Activated CD4-positive, alpha-beta memory T cell treated with anti-CD3 and anti-CD28 coated beads for 36 hours (primary cell): Measurements from ENCODE around the gene PRDM12. TPM values are rescaled to one million over a fixed set of nuclear protein-coding genes. Genes with fewer than 3 reads are reported as not detected.

Experiments
- CTCF ChIA-PET: fragments of 350-600 bp; sonication (Branson Sonifier 250); formaldehyde crosslinking; loops from one replicate; lab custom pipeline; 2021; ENCODE audit warnings: antibody characterized with exemption, inconsistent platforms; lab: Charles Lee
- POLR2A ChIA-PET: fragments of 350-600 bp; sonication (Branson Sonifier 250); formaldehyde crosslinking; loops from one replicate; lab custom pipeline; 2021; ENCODE audit warnings: antibody characterized with exemption; lab: Charles Lee
- DNase-seq: peaks from one replicate; pipeline ENCODE4 v3.0.0-alpha.2; 2020
- H3K27ac Mint-ChIP-seq: one replicate; pipeline ENCODE4 v1.8.0; 2021; ENCODE audit warnings: mixed read lengths
- H3K27me3 Mint-ChIP-seq: one replicate; pipeline ENCODE4 v1.8.0; 2021; ENCODE audit warnings: mixed read lengths
- H3K36me3 Mint-ChIP-seq: one replicate; pipeline ENCODE4 v1.8.0; 2021; ENCODE audit warnings: mixed read lengths
- H3K4me1 Mint-ChIP-seq: one replicate; pipeline ENCODE4 v1.8.0; 2021; ENCODE audit warnings: low read depth, mixed read lengths
- H3K4me3 Mint-ChIP-seq: one replicate; pipeline ENCODE4 v1.8.0; 2021; ENCODE audit warnings: mild to moderate bottlenecking, mixed read lengths
- H3K9me3 Mint-ChIP-seq: one replicate; pipeline ENCODE4 v1.8.0; 2021; ENCODE audit warnings: mixed read lengths
- intact Hi-C: fragments of 100-400 bp; cut with micrococcal nuclease; formaldehyde crosslinking; loops from one replicate; pipeline ENCODE4 v1.15.1; 2023
- total RNA-seq, 2 experiments: library from RNA; stranded (reverse); gene quantifications; one replicate each; pipeline ENCODE4 v1.2.3, GENCODE V29; 2021

PRDM12 gene
- total RNA-seq, 2 experiments from 2014 or later = 0.07 to 0.12 TPM

DNA sequence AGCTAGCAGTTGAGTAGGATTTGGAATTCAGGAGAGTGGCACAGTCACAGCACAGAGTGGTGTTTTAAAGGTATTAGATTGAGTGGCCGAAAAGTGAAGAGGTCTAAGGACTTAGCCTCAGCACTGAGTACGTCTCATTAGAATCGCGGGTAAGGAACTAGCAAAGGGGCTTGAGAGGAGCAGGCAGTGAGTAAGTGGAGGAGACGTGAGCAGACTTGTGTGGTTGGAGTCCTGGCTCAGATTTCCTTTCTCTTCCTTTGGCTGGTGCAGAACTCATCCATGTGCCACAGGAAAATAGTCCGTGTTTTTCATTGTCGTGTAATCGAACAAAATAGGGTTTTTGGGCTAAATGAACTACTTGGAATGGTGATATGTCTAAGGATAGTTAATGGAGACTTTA is 32.6 kb downstream of the PRDM12 start:
- Mint-ChIP-seq H3K9me3 (no peaks in the 10 kb centered on the region), H3K36me3 (peaks cover 51% of the 10 kb centered on the region), H3K4me3 (no peak overlapping the region), H3K27ac (no peak overlapping the region), H3K27me3 (no peaks in the 10 kb centered on the region), H3K4me1 (peaks cover 41% of the 10 kb centered on the region)
- ChIA-PET CTCF (interaction anchor here (1.2 to 2.8 kb wide), 3 partner anchors 9 to 15 kb away, joined by 5 to 14 read pairs (median 5); no protein-coding TSS in a partner anchor), POLR2A (interaction anchor here (0.9 to 1.5 kb wide), 2 partner anchors 13 to 15 kb away, joined by 3 read pairs; no protein-coding TSS in a partner anchor)
- DNase-seq = no peak
- intact Hi-C loops = loop anchor here (10.0 kb wide), 1 partner anchor 1658 kb away; the partner anchor contains the start of gene SETX

DNA sequence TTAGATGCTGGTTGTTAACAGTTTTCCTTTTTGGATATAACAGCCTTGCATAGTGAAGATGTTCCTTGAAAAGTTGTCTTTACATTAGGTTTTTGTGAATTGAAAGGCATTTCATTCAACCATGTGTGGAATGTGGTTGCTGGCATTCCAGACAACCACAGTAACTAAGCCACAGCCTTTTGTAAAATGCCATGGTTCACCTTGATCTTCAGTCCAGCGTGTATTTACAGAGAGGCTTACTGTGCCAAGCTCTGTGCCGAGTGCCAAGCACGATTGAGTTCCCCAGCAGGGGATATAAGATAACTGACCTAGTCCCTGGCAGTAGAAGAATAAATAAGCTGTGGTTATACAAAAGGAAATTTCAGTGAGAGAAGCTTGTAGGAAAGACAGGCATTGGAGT is 34.1 kb downstream of the PRDM12 start:
- ChIA-PET CTCF (interaction anchor here (0.6 to 5.5 kb wide), 6 partner anchors 8 to 348 kb away, joined by 3 to 63 read pairs (median 7); no protein-coding TSS in a partner anchor), POLR2A (no interaction called here)
- intact Hi-C loops = loop anchor here (10.0 kb wide), 1 partner anchor 1656 kb away; the partner anchor contains the start of gene SETX
- Mint-ChIP-seq H3K27me3 (no peaks in the 10 kb centered on the region), H3K27ac (no peak overlapping the region), H3K4me3 (no peak overlapping the region), H3K36me3 (peaks cover 63% of the 10 kb centered on the region), H3K9me3 (no peaks in the 10 kb centered on the region), H3K4me1 (peaks cover 33% of the 10 kb centered on the region)
- no peak for DNase-seq

DNA sequence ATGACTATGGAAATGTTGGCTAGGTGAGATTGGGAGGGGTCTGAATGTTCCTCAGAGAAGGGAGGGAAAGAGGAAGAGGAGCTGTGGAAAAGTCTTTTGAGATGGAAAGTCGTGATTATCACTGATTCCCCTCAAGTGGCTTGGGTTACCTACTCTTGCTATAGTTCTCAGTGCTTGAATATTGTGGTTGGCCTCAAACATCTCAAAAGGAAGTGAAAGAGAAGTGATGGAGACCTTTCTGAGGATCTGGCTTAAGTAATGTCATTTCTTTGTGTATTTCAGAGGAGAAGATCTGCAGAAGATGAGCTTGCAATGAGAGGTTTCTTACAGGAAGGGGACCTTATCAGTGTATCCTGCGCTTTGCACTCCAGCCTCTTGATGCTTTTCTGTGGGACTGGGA is 34.7 kb downstream of the PRDM12 start:
- peaks cover 68% of the 10 kb centered on the region for H3K36me3 Mint-ChIP-seq
- ChIA-PET POLR2A (no interaction called here), CTCF (interaction anchor here (1.0 to 5.5 kb wide), 6 partner anchors 8 to 172 kb away, joined by 3 to 63 read pairs (median 8); no protein-coding TSS in a partner anchor)
- intact Hi-C loops = loop anchor here (10.0 kb wide), 1 partner anchor 1656 kb away; the partner anchor contains the start of gene SETX
- H3K27me3 Mint-ChIP-seq = no peaks in the 10 kb centered on the region
- no peak overlapping the region for H3K4me3 Mint-ChIP-seq
- no peaks in the 10 kb centered on the region for H3K9me3 Mint-ChIP-seq
- H3K27ac Mint-ChIP-seq = no peak overlapping the region
- peaks cover 33% of the 10 kb centered on the region for H3K4me1 Mint-ChIP-seq
- DNase-seq = no peak

DNA sequence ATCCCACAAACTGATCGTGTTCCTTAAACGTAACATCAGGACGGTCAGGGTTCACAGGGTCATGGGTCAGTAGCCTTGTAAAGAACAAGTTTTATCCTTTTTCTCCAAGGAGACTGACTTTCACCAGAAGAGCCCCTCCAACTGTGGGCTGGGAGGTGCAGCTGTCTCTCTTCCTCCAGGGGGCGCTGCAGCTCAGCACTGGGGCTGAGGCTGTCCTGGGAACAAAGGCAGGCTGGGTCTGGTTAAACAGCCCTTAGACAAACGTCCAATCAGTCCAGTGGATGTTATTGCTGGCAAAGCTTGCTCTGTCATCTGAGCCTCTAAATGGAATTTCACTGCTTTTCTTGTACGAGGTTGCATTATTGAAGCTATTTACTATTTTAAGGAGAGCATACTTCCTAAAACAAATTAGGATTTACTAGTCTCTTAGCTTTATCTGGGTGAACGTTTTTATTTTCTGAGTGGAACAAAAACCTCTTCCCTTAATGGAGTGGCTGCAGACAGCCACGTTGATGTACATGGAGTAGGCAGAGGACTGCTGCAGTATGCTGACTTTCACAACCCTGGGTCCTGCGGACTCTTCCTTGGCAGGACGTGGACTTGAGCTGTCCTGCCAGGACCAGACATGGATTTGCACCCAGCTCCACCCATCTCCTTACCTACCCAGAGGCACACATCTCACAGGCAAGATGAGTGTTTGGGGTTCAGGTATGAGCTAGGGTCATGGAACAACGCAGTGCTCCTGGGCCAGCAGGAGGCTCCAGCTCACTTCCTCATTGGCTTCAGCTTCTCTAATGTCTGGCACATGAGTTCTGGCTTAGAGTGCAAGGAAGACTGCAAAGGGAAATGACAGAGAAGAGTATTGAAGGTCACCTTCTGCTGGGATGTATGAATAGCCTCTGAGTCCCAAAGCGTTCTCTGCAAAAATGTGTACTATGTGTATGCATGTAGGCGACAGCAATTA is 36.9 kb downstream of the PRDM12 start:
- ChIA-PET CTCF (interaction anchor here (0.7 to 5.5 kb wide), 34 partner anchors 8 to 345 kb away, joined by 3 to 63 read pairs (median 4); partner anchors contain the start of gene EXOSC2), POLR2A (interaction anchor here (2.7 kb wide), 1 partner anchor 8 kb away, joined by 9 read pairs; the partner anchor contains the start of gene EXOSC2)
- Mint-ChIP-seq H3K9me3 (no peaks in the 10 kb centered on the region), H3K36me3 (peaks cover 62% of the 10 kb centered on the region), H3K27ac (no peak overlapping the region), H3K4me3 (no peak overlapping the region), H3K4me1 (peaks cover 20% of the 10 kb centered on the region), H3K27me3 (no peaks in the 10 kb centered on the region)
- peak; percentile 76 for DNase-seq
- intact Hi-C loops = no loop called here

DNA sequence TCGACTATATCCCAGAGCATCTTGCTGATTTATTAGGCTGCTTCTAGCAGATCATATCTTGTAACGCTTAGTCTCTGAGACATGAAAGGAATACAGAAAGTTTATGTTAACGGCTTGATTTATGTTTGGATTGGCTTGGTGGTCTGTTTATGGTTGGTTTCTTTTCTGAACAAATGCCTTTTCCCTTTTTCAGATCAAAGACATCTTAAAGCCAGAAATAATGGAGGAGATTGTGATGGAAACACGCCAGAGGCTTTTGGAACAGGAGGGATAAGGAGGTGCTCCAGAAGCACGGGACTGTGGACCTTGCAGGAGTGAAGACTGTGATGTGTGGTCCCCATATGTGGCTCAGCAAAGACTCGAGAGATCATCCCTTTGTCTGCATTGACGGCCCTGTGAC is 39.1 kb downstream of the PRDM12 start:
- Mint-ChIP-seq H3K9me3 (no peaks in the 10 kb centered on the region), H3K4me1 (peaks cover 7% of the 10 kb centered on the region), H3K36me3 (peaks cover 46% of the 10 kb centered on the region), H3K27me3 (no peaks in the 10 kb centered on the region), H3K27ac (no peak overlapping the region), H3K4me3 (no peak overlapping the region)
- POLR2A ChIA-PET = interaction anchor here (2.7 kb wide), 1 partner anchor 10 kb away, joined by 9 read pairs; the partner anchor contains the start of gene EXOSC2
- DNase-seq = no peak
- intact Hi-C loops = no loop called here
- CTCF ChIA-PET = interaction anchor here (5.5 kb wide), 1 partner anchor 162 kb away, joined by 63 read pairs; no protein-coding TSS in a partner anchor

DNA sequence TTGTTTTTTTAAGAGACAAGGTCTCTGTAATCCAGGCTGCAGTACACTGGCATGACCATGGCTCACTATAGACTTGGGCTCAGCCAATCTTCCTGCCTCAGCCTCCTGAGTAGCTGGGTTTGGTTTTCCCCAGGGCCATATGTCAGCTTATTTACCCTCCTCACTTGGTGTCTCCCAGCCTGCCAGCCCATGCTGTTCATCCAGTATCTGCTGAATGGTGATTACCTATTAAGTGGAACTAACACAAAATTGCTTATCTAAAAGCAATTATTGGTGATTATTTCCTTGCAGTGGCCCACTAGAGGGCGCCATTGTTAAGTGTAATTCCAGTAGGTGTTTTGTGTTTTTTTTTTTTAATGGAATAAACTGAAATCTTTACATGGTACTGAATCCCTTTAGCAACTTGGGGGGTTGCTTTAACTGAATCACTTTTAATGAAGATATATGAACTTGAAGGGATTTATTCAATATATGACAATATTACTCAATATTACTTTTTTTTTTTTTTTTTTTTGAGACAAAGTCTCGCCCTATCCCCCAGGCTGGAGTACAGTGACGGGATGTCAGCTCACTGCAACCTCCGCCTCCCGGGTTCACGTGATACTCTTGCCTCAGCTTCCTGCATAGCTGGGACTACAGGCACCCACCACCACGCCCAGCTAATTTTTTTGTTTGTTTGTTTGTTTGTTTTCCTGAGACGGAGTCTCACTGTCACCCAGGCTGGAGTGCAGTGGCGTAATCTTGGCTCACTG is 43.0 kb downstream of the PRDM12 start:
- ChIA-PET POLR2A (no interaction called here), CTCF (interaction anchor here (0.7 to 6.2 kb wide), 20 partner anchors 7 to 1962 kb away, joined by 3 to 52 read pairs (median 4); partner anchors contain the start of genes DDX31 and EXOSC2)
- no peaks in the 10 kb centered on the region for H3K27me3 Mint-ChIP-seq
- H3K4me3 Mint-ChIP-seq = no peak overlapping the region
- no peak overlapping the region for H3K27ac Mint-ChIP-seq
- peak; percentile 69 for DNase-seq
- H3K9me3 Mint-ChIP-seq = no peaks in the 10 kb centered on the region
- H3K4me1 Mint-ChIP-seq = peaks cover 6% of the 10 kb centered on the region
- H3K36me3 Mint-ChIP-seq = peaks cover 22% of the 10 kb centered on the region
- intact Hi-C loops = loop anchor here (1.0 kb wide), 1 partner anchor 156 kb away; no protein-coding TSS in a partner anchor

DNA sequence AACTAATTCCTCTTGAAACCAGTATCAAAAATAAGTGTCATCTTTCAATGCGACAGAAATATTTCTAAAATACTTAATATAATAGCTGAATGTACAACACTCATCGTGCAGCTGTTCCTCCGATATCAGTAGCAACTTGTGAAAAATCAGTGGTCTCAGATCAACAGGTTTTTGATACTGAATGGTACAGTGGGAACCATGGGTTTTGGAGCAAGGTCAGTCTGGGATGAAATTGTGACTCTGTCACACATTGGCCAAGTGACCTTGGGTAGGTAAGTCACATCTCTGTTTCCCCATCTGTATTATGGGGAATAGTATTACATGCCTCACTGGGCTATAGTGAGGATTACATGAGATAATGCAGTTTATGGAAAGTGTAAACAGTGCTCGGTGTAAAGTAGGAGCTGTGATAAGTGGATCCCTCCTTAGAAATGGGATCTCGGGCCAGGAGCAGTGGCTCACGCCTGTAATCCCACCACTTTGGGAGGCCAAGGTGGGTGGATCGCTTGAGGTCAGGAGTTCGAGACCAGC is 46.5 kb downstream of the PRDM12 start:
- no peaks in the 10 kb centered on the region for H3K27me3 Mint-ChIP-seq
- no peak overlapping the region for H3K27ac Mint-ChIP-seq
- H3K36me3 Mint-ChIP-seq = peaks cover 4% of the 10 kb centered on the region
- intact Hi-C loops = loop anchor here (10.0 kb wide), 3 partner anchors 124 to 886 kb away; partner anchors contain the start of genes ABL1 and TOR1A
- ChIA-PET POLR2A (no interaction called here), CTCF (interaction anchor here (0.7 to 6.2 kb wide), 4 partner anchors 11 to 336 kb away, joined by 3 to 52 read pairs (median 18); partner anchors contain the start of gene EXOSC2)
- H3K9me3 Mint-ChIP-seq = no peaks in the 10 kb centered on the region
- peaks cover 28% of the 10 kb centered on the region for H3K4me1 Mint-ChIP-seq
- no peak for DNase-seq
- no peak overlapping the region for H3K4me3 Mint-ChIP-seq

DNA sequence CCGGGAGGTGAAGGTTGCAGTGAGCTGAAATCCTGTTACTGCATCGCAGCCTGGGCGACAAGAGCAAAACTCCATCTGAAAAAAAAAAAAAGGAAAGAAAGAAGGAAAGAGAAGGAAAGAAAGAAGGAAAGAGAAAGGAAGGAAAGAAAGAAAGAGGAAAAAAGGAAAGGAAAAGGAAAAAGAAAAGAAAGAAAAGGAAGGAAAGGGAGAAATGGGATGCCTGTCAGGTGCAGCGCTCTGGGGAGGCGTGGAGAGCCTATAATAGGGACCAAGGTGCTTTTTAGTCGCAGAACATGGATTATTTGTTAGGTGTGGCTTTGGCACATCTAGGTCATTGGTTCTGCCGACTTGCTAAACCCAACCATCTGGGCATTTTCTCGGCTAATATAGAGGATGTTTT is 47.1 kb downstream of the PRDM12 start:
- Mint-ChIP-seq H3K4me1 (peaks cover 31% of the 10 kb centered on the region), H3K27me3 (no peaks in the 10 kb centered on the region), H3K9me3 (no peaks in the 10 kb centered on the region), H3K4me3 (peak overlapping the region; percentile 9), H3K27ac (no peak overlapping the region), H3K36me3 (no peaks in the 10 kb centered on the region)
- CTCF ChIA-PET = interaction anchor here (1.2 to 6.2 kb wide), 3 partner anchors 11 to 155 kb away, joined by 3 to 52 read pairs (median 29); no protein-coding TSS in a partner anchor
- POLR2A ChIA-PET = no interaction called here
- intact Hi-C loops = loop anchor here (10.0 kb wide), 3 partner anchors 123 to 887 kb away; partner anchors contain the start of genes ABL1 and TOR1A
- no peak for DNase-seq

DNA sequence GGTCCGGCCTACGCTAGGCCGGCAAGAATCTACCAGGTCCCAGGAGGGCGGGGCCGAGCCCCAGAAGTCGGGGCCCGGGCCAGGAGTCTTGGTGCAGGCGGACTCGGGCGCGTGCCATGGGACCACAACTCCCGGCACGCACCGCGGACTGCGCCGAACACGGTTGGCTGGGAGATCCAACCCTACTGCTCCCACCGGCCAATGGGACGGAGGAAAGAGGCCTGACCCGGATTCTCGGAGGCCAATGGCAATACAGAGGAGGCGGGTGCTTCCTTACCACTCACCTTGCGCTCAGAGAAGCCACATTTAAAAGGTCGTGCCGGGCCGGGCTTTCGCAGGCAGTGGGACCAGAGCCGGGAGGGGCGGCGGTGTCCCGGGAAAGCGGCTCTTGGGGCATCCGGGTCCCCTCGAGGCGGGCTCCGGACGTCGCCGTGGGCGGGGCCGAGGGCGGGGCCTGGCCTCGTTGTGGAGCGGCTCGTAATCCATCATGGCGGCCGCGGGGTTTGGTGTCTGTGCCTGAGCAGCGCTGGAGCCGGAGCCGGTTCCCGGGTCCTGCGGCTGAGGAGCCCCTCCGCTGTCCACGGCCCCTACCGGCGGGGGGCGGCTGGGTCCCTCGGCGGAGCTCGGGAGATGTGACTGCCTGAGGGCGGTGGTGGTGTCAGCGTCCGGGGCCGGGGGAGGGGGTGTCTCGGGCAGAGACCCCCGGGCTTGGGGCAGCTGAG is 48.3 kb downstream of the PRDM12 start:
- Mint-ChIP-seq H3K27me3 (no peaks in the 10 kb centered on the region), H3K9me3 (no peaks in the 10 kb centered on the region), H3K4me1 (peaks cover 33% of the 10 kb centered on the region), H3K4me3 (peak overlapping the region; percentile 89), H3K36me3 (no peaks in the 10 kb centered on the region), H3K27ac (peak overlapping the region; percentile 88)
- intact Hi-C loops = loop anchor here (1.0 to 10.0 kb wide), 5 partner anchors 19 to 888 kb away; partner anchors contain the start of genes ABL1, EXOSC2 and TOR1A
- peak; percentile 97 for DNase-seq
- ChIA-PET CTCF (interaction anchor here (1.2 to 3.3 kb wide), 2 partner anchors 12 to 25 kb away, joined by 3 to 18 read pairs; no protein-coding TSS in a partner anchor), POLR2A (interaction anchor here (0.6 to 1.4 kb wide), 2 partner anchors 19 to 536 kb away, joined by 3 to 5 read pairs; partner anchors contain the start of gene EXOSC2)

DNA sequence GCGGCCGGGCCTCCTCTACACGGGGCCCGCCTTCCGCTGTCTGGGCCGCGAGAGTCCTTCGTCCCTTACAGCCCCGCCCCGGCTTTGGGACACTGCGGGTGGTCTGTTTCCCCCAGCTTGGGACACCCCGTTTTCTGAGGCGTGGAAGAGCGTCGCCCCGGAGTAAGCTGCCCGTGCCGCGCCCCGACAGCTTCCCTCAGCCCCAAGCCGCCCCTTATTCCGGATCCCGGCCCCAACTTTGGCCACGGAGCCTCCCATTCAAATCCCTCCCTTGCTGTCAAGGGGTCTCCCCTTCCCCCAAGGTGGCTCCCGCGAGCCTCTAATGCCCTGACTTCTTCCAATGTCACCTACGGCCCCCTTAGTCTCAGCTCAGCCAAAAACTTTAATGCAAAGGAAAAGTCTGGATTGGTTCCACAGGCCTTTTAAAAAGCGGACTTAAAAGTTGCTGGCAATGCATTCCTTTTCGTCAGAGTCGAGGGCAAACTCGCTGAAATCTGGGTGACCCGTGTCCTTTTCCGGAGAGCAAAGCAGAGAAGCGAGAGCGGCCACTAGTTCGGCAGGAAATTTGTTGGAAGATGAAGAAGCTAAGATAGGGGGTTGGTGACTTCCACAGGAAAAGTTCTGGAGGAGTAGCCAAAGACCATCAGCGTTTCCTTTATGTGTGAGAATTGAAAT is 49.0 kb downstream of the PRDM12 start:
- Mint-ChIP-seq H3K27me3 (no peaks in the 10 kb centered on the region), H3K9me3 (no peaks in the 10 kb centered on the region), H3K27ac (peak overlapping the region; percentile 88), H3K4me3 (peak overlapping the region; percentile 89), H3K4me1 (peaks cover 33% of the 10 kb centered on the region), H3K36me3 (no peaks in the 10 kb centered on the region)
- no peak for DNase-seq
- intact Hi-C loops = loop anchor here (2.0 to 10.0 kb wide), 4 partner anchors 121 to 889 kb away; partner anchors contain the start of genes ABL1 and TOR1A
- CTCF ChIA-PET = interaction anchor here (3.3 kb wide), 1 partner anchor 12 kb away, joined by 18 read pairs; no protein-coding TSS in a partner anchor
- POLR2A ChIA-PET = interaction anchor here (0.6 to 1.4 kb wide), 2 partner anchors 20 to 535 kb away, joined by 3 to 5 read pairs; partner anchors contain the start of gene EXOSC2
